SIG-M5 treated with dmso at 0.1 percent for 504 hours (cell line): ENCODE measurements around the gene MTCL1.

ENCODE experiments used
- DNase-seq: peaks from one replicate; lab custom pipeline; 2025; ENCODE audit not compliant: unreplicated experiment; lab: John Stamatoyannopoulos, UW

The MTCL1 gene

DNA sequence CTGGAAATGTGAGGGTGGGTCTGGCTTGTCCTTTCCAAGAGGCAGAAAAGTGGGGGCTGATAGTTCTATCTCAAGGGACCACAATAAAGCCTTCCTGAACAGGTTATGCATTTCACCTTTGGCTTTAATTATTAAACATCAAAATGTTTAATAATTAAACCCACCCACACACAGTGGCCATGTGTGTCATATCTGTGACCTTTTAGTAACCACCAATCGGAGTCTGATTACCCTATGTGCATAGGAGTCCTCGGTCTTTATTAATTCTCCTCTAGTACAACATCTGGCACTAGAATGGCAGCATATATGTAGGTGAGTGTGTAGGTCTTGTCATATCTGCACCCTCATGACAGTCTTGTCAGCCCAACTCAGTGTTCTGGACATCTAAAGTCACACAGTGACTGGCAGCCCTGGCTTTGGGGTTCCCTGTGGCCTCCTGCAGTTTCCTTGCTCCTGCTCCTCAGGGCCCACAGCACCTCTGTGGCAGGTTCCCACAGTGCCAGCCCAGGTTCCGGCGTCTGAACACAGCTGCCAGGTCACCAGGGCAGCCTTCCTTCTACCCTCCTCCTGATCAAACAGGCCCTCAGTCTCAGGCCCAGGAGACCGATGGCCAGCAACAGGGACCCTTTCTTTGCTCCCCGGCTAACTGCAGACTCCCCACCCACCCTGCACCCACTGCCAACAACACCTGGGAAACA is 100.9 kb downstream of the MTCL1 start:
- no peak for DNase-seq

DNA sequence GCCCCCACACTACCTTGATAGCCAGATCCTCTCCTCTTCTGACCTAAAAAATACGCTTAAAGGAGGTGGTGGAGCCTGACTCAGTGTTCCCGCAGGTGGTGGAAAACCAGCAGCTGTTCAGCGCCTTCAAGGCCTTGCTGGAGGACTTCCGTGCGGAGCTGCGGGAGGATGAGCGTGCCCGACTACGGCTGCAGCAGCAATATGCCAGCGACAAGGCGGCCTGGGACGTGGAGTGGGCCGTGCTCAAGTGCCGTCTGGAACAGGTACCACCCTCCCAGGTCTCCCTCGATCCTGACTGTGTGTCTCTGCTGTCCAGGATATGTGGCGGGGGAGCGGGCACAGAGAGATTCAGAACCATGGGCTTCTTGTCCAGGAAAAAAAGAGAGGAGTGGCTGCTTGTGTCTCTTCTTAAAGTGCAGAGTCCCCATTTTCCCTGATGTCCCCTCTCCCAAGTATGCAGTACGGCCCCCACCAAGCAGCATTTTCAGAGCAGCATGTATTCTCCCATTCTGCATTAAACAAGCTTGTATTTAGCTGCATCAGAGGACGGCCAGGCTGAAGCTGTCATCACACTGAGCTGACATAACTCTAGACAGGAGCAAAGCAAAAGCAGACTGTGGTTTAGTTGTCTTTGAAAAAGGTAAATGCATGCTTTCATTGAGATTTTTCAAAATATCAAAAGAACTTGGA is 101.6 kb downstream of the MTCL1 start:
- no peak for DNase-seq

DNA sequence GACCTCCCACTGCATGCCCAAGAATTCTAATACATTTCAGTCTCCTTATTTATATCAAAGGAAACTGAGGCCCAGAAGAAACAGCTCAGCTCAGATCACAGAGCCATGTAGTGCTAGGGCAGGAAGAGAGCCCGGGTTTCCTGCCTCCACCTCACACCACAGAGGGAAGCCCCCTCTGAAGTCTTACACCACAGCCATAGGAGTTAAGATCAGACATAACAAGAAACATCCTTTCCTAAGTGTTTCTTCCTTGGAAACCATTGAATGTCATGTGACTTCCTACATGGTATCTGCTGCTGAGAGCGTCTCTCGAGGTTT is 102.1 kb downstream of the MTCL1 start:
- DNase-seq: no peak

DNA sequence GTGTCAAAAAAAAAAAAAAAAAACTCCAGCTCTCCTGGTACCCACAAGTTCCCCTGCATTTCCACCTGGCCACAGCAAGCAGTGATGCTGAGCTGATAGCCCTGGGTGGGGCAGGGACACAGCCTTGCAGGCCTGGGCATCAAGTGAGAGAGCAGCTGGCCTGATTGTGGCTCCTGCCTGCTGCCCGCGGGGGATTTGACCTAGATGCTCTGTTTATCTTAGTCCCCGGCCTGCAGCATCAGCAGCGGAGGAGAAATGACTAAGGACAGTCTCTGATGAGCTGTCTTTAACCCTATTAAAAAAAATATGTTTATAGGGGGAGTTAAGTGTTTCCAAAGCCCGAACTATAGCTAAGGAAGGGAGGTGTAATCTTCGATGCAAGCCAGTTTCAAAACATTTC is 102.6 kb downstream of the MTCL1 start:
- no peak for DNase-seq

DNA sequence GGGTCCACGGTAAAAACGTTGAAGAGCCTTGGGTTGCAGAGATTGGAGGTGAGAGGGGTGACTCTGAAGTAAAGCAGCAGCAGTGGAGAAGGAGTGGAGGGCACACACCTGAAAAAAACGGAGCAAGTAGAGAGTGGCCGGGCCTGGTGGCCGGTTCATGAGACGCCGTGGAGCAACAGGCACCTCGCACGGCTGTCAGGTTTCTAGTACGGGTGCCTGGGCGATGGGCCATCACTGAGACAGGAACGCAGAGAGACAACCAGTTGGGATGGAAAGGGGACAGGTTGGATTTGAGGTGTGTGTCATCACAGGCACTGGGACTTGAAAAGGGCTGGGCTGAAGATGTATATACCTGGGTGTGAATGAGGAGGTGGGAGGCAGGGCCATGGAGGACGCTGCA is 104.2 kb downstream of the MTCL1 start:
- DNase-seq: no peak

DNA sequence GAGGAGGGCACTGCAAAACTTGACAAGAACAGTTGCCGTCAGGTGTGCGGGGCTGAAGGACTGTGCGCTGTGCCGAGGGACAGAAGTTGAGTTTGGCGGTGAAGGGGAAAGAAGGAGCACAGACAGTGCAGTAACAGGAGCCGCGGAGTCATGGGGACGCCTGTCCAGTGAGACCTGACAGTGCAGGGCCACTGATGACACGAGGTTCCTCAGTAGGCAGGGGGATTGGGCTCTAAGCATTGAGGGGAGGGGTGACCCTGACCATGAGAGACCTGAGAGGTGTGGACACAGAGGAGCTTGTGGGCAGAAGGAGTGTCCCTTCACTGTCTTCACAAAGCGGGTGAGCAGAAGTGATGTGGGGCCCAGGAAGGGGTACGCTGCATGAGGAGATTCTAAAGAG is 104.8 kb downstream of the MTCL1 start:
- DNase-seq: no peak

DNA sequence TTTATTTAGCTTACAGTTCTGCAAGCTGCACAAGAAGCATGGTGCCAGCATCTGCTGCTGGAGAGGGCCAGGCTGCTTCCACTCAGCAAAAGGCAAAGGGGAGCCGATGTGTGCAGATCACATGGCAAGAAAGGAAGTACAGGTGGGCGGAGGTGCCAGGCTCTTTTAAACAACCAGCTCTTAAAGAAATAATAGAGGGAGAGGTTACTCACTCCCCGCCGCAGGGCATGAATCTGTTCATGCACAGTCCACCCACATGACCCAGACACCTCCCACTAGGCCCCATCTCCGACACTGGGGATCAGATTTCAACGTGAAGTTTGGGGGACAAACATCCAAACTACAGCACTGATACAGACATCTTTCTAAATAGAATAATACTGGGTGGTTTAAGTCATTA is 105.8 kb downstream of the MTCL1 start:
- no peak for DNase-seq

DNA sequence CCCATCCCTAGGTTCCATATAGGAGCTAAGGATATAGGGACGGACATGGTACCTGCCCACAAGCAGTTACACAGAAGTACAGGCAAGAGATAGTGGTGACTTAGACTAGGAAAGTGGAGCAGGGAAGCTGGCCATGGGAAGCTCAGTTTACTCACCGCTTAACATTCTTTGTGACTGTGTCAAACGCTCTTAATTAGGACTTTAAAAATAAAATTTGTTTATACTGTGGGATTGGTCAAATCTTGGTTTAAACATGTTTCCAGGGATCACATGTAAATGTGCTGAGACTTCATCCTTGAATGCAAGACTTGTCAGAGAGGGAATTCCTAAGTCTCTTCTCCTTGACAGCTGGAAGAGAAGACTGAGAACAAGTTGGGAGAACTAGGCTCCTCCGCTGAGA is 107.3 kb downstream of the MTCL1 start:
- no peak for DNase-seq

DNA sequence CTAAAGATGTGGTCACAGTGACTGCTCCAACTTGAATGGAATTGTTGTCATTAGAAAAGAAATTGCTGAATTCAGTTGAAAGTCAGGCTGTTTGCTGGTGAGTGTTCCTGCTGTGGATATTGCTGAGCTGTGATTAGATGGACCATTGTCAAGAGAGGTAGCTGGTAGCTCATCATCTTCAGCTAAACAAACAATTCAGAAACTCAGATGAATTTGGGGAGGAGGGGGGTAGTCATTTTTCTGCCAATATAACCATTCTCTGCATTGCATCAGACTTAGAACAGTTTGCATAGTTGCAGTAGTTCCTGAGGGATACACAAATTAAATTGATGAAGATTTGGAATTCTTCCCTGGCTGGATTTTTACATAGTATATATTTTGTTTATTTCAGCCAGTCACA is 108.3 kb downstream of the MTCL1 start:
- no peak for DNase-seq

DNA sequence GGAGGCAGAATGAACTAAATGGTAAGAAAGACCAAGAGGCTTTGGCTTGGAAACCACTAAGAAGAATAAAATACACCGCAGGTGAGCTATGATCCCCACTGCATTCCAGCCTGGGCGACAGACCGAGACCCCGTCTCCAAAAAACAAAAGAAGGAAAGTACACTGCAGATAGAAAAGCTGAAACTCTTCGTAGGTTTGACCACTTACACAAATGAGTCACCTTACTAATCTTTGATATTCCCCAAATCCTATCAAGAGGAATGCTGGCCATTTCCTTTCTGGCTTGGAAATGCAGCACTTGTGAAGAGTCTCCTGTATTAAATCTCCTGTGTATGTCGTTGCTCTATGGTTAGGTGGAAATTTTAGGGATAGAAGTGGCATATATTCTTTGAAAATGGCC is 108.8 kb downstream of the MTCL1 start:
- no peak for DNase-seq

DNA sequence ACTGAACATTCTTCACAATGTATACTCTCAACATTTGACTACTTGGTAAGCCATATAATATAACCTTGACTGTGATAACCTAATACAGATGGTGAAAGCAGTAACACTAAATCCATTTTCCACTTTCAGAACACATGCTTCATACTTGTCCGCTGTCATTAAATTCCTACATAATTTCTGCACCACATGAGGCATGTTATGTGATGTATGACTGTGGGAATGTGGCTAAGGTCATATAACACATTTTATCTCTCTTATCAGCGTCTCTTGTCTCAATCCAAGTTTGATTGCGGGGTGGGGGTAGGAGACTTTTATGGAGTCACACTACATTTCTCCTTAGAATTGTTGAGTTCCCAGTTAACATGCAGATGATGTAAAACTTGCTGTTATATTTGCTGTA is 110.9 kb downstream of the MTCL1 start:
- no peak for DNase-seq

DNA sequence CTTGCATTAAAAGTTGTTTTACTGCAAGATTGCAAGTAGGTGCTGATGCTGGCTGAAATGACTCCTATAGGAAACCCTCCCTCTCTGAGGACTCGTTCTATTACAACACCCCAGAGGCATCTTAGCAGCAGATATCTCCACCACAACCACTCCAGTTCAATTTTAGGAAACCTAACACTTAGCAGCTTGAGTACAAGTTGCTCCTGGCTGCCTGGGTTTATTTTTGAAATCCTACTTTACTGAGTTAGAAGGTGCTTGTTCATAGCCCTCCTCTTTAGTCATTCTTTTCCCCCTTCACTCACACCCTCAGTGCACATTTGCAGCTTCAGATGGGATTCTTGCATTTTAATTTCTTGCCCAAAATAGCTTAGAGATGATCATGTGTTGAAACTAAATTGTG is 111.5 kb downstream of the MTCL1 start:
- no peak for DNase-seq

DNA sequence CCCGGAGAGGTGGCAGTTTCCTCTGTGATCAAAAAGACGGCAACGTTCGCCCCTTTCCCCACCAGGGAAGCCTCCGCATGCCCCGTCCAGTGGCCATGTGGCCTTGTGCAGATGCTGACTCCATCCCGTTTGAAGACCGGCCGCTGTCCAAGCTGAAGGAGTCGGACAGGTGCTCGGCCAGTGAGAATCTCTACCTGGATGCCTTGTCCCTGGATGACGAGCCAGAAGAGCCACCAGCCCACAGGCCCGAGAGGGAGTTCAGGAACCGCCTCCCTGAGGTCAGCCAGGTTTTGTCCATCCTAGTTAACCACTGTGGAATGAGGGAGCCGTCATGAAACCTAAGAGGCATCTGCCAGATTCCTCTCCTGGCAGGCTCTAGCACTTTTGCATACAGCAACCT is 113.6 kb downstream of the MTCL1 start:
- no peak for DNase-seq

DNA sequence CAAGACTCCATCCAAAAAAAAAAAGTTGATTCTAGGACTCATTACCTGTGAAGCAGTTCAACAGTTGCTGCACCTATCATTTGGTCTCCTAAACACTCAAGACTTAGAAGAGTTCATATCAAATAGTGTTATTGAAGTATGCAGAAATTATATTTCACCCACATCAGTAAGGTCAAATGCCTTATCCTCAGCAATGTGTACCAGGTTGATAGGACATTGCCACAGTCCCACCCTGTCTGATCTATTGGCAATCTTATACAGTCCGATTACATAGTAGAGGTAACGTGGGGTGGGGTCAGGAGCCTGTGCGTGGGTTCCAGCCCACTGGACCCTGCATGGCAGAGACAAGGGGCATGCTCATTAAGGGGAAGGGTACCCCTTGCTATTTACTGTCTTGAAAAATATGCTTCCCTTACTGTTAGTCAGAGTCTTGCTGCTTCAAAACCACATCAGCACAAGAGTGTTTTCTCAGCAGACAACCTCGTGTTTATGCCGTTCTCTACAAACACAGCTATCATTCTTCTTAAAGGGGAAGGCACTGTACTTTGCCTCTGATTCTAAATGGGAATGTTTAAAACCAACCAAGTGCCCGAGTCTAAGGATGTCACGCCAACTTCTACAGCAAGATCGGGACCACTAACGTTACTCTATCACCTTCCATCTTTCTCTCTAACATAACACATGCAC is 115.2 kb downstream of the MTCL1 start:
- no peak for DNase-seq

DNA sequence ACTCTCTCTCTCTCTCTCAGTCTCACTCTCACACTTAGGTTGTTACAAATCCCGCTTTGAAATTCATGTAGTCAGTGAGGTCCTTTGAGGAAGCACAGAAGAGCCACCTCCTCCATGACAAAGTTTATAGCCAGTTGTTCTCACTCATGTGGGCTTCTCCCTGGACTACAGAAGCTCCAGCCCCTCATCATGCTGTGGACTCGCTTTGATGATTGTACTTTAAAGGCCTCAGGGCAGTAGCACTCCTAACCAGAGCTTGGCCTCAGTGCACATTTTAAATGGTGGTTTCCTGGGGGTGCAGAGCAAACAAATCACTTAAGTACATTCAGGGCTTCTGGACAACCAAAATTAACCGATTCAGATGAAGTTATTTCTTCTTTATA is 115.7 kb downstream of the MTCL1 start:
- no peak for DNase-seq

DNA sequence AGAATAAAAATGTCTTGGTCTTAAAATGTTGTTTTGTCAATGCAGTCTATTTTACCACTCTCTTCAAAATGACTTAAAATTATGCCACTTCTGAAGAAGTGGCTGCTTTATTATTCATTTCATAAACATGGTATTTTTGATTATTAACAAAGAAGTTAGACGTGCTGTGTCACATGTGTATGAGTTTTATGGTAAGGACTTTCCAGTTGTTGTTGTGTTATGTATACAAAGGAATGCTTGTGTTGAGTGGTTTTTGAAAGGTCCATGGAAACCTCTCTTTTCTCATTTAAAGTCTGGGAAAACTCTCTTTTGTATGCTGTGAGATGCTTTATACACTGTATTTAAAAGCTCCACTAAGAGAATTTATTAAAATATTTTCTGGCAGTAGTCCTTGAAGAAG is 116.2 kb downstream of the MTCL1 start:
- DNase-seq: no peak

DNA sequence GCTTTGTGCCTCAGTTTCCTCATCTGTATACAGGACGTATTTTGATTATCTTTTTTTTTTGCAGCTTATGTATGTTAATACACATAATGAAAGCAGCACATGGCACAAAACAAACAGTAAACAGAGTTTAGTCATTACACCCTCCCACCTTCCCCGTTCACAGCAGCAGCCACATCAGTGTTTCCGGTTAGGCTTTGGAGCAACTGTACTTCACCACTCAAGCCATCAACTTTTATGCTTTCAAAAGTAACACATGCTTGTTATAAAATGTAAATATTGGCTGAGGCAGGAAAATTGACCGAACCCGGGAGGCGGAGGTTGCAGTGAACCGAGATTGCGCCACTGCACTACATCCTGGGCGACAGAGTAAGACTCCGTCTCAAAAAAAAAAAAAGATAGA is 117.3 kb downstream of the MTCL1 start:
- DNase-seq: no peak

DNA sequence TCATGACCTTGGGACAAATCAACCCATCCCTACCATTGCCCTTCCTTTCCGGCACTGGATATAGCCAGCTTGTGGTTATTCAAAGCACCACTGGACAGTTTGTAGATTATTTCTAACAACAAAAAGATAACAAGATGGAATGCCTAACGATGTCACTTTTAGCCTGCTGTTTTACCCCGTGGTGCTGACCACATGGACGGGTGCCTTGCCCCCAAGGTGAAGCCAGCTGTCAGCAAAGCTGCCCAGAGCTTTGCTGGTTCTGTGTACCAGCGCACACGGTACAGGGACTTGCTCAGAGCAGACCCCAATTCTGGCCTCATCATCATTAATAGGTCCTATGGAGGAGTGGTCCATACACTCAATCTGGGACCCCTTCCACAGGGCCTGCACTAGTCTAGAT is 118.2 kb downstream of the MTCL1 start:
- no peak for DNase-seq

DNA sequence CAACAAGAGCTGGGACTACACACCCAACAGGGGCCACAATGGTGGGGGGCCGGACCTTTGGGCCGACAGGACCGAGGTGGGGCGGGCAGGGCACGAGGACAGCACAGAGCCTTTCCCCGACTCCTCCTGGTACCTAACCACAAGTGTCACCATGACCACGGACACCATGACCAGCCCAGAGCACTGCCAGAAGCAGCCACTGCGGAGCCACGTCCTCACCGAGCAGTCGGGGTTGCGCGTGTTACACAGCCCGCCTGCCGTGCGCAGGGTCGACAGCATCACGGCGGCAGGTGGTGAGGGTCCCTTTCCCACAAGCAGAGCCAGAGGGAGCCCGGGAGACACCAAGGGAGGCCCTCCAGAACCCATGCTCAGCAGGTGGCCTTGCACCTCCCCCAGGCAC is 119.5 kb downstream of the MTCL1 start:
- DNase-seq: no peak

DNA sequence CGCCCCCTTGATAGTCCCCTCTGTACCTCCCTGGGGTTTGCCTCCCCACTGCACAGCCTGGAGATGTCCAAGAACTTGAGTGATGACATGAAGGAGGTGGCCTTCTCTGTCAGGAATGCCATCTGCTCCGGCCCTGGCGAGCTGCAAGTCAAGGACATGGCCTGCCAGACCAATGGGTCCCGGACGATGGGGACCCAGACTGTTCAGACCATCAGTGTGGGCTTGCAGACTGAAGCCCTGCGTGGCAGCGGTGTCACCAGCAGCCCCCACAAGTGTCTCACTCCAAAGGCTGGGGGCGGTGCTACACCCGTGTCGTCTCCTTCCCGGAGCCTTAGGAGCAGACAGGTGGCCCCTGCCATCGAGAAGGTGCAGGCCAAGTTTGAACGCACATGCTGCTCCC is 119.9 kb downstream of the MTCL1 start:
- DNase-seq: no peak

DNA sequence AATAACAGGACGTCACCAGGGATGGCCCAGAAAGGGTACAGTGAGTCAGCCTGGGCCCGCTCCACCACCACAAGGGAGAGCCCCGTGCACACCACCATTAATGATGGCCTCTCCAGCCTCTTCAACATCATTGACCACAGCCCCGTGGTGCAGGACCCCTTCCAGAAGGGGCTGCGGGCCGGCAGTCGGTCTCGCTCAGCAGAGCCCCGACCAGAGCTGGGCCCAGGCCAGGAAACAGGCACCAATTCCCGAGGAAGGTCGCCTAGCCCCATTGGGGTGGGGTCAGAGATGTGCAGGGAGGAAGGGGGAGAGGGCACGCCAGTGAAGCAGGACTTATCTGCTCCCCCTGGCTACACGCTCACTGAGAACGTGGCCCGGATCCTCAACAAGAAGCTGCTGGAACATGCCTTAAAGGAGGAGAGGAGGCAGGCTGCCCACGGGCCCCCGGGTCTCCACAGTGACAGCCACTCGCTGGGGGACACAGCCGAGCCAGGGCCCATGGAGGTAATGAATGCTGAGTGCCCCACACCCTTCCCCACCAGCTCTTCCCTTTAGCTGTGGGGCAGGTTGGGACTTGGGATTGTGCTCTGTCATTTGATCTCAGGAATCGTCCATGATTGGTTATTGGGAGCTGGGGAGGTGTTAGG is 120.5 kb downstream of the MTCL1 start:
- DNase-seq: no peak

DNA sequence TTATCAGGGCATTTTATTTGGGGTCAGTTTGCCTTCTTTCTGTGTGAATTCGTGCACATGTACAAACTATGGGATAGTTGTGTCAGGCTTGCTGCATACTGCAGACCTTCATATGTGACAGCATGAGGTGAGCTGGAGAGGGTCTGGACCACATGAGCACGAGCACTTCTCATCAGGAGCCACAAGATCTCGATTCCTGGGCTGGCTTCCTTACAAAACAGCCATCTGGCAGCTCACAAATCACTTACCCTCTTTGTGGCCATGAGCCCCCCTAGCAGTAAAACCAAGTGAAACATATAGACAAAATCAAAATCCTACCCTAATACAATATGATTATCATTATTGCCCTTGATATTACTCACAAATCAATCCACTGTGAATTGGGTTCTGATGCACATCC is 121.2 kb downstream of the MTCL1 start:
- DNase-seq: no peak
